Measurements from ENCODE around the gene DTX4.

DTX4 gene

GRCh38 chr11:59216641-59217564 lies 45.0 kb downstream of the DTX4 start:
- H3K27ac ChIP-seq (ENCODE audit: insufficient read depth in 1 of 2, low read depth in 1 of 2, low read length in 2 of 2, poor library complexity in 1 of 2, severe bottlenecking in 2 of 2), result peak overlapping the region in 1 of 2 experiments; percentile 37
- ChIA-PET CTCF (interaction anchor here (3.0 kb wide), 1 partner anchor 15 kb away, joined by 10 read pairs; no protein-coding TSS in a partner anchor), POLR2A (no interaction called here)
- peak; percentile 84 to 98 (median 96) for DNase-seq
- H3K9me3 ChIP-seq (ENCODE audit: control extremely low read depth in 1 of 5, control insufficient read depth in 4 of 5, insufficient read depth in 2 of 5, low read depth in 1 of 5, low read length in 4 of 5), result peaks cover 0 to 2% (median 0%) of the 10 kb centered on the region in 5 experiments
- no peaks in the 10 kb centered on the region for H3K27me3 ChIP-seq (replicated peaks in 2 of 5; ENCODE audit: control insufficient read depth in 4 of 5, insufficient read depth in 5 of 5, low read length in 4 of 5)
- H3K4me1 ChIP-seq (ENCODE audit: control extremely low read depth in 1 of 4, control insufficient read depth in 4 of 4, insufficient read depth in 4 of 4, low read length in 3 of 4), result peaks cover 11 to 22% (median 18%) of the 10 kb centered on the region in 4 experiments
- H3K4me3 ChIP-seq (ENCODE audit: control insufficient read depth in 1 of 7, extremely low read depth in 1 of 7, insufficient read depth in 4 of 7, low read depth in 2 of 7, low read length in 6 of 7), result peak overlapping the region in 5 of 7 experiments; percentile 0 to 40 (median 30)
- 17% methylated on average over 8 of the region's 9 CpGs for WGBS (ENCODE audit: insufficient coverage)
- no peaks in the 10 kb centered on the region for H3K36me3 ChIP-seq (ENCODE audit: control insufficient read depth in 4 of 4, insufficient read depth in 4 of 4, low read length in 3 of 4)

- Histone ChIP-seq H3K27me3 (replicated peaks in 2 of 5; ENCODE audit: control insufficient read depth in 4 of 5, insufficient read depth in 5 of 5, low read length in 4 of 5) (no peaks in the 10 kb centered on the region), H3K36me3 (ENCODE audit: control insufficient read depth in 4 of 4, insufficient read depth in 4 of 4, low read length in 3 of 4) (no peaks in the 10 kb centered on the region), H3K4me1 (ENCODE audit: control extremely low read depth in 1 of 4, control insufficient read depth in 4 of 4, insufficient read depth in 4 of 4, low read length in 3 of 4) (peaks cover 11 to 27% (median 21%) of the 10 kb centered on the region in 4 experiments), H3K27ac (ENCODE audit: insufficient read depth in 1 of 2, low read depth in 1 of 2, low read length in 2 of 2, poor library complexity in 1 of 2, severe bottlenecking in 2 of 2) (no peak overlapping the region), H3K4me3 (ENCODE audit: control insufficient read depth in 1 of 7, extremely low read depth in 1 of 7, insufficient read depth in 4 of 7, low read depth in 2 of 7, low read length in 6 of 7) (no peak overlapping the region), H3K9me3 (ENCODE audit: control extremely low read depth in 1 of 5, control insufficient read depth in 4 of 5, insufficient read depth in 2 of 5, low read depth in 1 of 5, low read length in 4 of 5) (no peaks in the 10 kb centered on the region)
- ChIA-PET CTCF (interaction anchor here (0.7 to 3.0 kb wide), 2 partner anchors 16 to 33 kb away, joined by 3 to 10 read pairs; no protein-coding TSS in a partner anchor), POLR2A (no interaction called here)
- no peak for DNase-seq
- 100% methylated on average over 2 of the region's 4 CpGs for WGBS (ENCODE audit: insufficient coverage)
These were observed 46.4 kb downstream of the DTX4 start for GRCh38 chr11:59218319-59218718.

DNA sequence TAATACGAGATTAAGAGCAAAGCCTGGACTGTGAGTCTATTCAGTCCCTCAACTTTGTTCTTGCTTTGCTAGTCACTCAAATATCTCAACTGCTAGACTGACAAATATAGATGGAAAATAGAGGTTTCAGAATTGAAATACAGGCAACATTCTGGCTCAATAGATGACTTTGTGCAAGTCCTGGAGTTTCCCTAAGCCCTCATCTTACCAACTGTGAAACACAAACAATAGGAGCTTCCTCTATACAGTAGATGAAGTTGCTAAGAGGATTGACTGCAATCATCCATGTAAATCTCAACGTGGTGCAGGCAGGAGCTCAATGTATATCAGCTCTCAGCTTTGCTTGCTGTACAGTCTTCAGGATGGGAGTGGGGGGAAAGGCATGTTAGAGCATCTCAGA lies 47.0 kb downstream of the DTX4 start:
- DNase-seq, result no peak
- no peaks in the 10 kb centered on the region for H3K27me3 ChIP-seq (replicated peaks in 2 of 5; ENCODE audit: control insufficient read depth in 4 of 5, insufficient read depth in 5 of 5, low read length in 4 of 5)
- ChIA-PET CTCF (interaction anchor here (3.0 kb wide), 1 partner anchor 17 kb away, joined by 10 read pairs; no protein-coding TSS in a partner anchor), POLR2A (no interaction called here)
- H3K9me3 ChIP-seq (ENCODE audit: control extremely low read depth in 1 of 5, control insufficient read depth in 4 of 5, insufficient read depth in 2 of 5, low read depth in 1 of 5, low read length in 4 of 5), result no peaks in the 10 kb centered on the region
- peaks cover 11 to 31% (median 24%) of the 10 kb centered on the region in 4 experiments for H3K4me1 ChIP-seq (ENCODE audit: control extremely low read depth in 1 of 4, control insufficient read depth in 4 of 4, insufficient read depth in 4 of 4, low read length in 3 of 4)
- WGBS (ENCODE audit: insufficient coverage), result no CpG with 5 or more reads among the region's 2 CpGs
- H3K27ac ChIP-seq (ENCODE audit: insufficient read depth in 1 of 2, low read depth in 1 of 2, low read length in 2 of 2, poor library complexity in 1 of 2, severe bottlenecking in 2 of 2), result no peak overlapping the region
- no peak overlapping the region for H3K4me3 ChIP-seq (ENCODE audit: control insufficient read depth in 1 of 7, extremely low read depth in 1 of 7, insufficient read depth in 4 of 7, low read depth in 2 of 7, low read length in 6 of 7)
- H3K36me3 ChIP-seq (ENCODE audit: control insufficient read depth in 4 of 4, insufficient read depth in 4 of 4, low read length in 3 of 4), result no peaks in the 10 kb centered on the region

DNA sequence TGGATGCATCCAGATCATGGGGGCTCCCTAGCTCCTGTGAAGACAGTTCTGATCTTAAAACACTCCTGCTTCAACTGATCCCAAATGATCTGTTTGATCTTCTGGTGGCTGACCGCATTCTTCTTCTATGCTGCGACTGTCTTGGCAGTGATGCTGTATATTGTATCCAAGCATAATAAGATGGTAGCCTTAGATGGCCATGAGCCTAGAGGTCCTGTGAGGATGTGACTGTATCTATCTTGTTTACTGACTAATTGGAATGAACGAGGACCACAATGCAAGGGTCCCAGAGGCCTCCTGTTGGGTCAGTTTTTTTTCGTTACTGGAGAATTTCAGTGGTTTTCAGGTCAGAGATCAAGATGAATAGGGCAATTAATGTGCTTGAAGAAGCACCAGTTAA lies 47.9 kb downstream of the DTX4 start:
- Histone ChIP-seq H3K4me1 (ENCODE audit: control extremely low read depth in 1 of 4, control insufficient read depth in 4 of 4, insufficient read depth in 4 of 4, low read length in 3 of 4) (peaks cover 11 to 39% (median 27%) of the 10 kb centered on the region in 4 experiments), H3K27ac (ENCODE audit: insufficient read depth in 1 of 2, low read depth in 1 of 2, low read length in 2 of 2, poor library complexity in 1 of 2, severe bottlenecking in 2 of 2) (no peak overlapping the region), H3K9me3 (ENCODE audit: control extremely low read depth in 1 of 5, control insufficient read depth in 4 of 5, insufficient read depth in 2 of 5, low read depth in 1 of 5, low read length in 4 of 5) (no peaks in the 10 kb centered on the region), H3K4me3 (ENCODE audit: control insufficient read depth in 1 of 7, extremely low read depth in 1 of 7, insufficient read depth in 4 of 7, low read depth in 2 of 7, low read length in 6 of 7) (no peak overlapping the region), H3K36me3 (ENCODE audit: control insufficient read depth in 4 of 4, insufficient read depth in 4 of 4, low read length in 3 of 4) (no peaks in the 10 kb centered on the region), H3K27me3 (replicated peaks in 2 of 5; ENCODE audit: control insufficient read depth in 4 of 5, insufficient read depth in 5 of 5, low read length in 4 of 5) (no peaks in the 10 kb centered on the region)
- CTCF ChIA-PET, result interaction anchor here (1.1 to 3.0 kb wide), 2 partner anchors 14 to 18 kb away, joined by 3 to 10 read pairs; no protein-coding TSS in a partner anchor
- POLR2A ChIA-PET, result no interaction called here
- DNase-seq, result no peak
- 95% methylated on average over 3 of the region's 4 CpGs for WGBS (ENCODE audit: insufficient coverage)

DNA sequence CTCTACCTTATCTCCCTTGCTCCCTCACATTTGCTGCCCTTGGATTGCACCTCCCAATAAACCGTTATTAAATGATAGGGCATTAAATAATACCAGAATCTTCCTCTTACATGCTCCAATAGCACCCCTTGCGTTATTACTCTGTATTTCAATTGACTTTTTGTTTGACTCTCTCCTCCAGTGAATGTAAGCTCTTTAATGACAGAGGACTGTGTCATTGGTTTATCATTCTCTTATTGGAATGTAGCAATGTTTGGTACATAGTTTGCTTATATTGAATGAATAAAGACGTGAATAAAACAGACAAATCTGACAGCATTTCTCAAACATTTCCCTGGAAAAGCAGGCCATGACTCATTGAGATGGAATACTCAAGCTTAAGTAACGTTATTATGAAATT lies 49.5 kb downstream of the DTX4 start:
- Histone ChIP-seq H3K27ac (ENCODE audit: insufficient read depth in 1 of 2, low read depth in 1 of 2, low read length in 2 of 2, poor library complexity in 1 of 2, severe bottlenecking in 2 of 2) (no peak overlapping the region), H3K4me3 (ENCODE audit: control insufficient read depth in 1 of 7, extremely low read depth in 1 of 7, insufficient read depth in 4 of 7, low read depth in 2 of 7, low read length in 6 of 7) (no peak overlapping the region), H3K36me3 (ENCODE audit: control insufficient read depth in 4 of 4, insufficient read depth in 4 of 4, low read length in 3 of 4) (no peaks in the 10 kb centered on the region), H3K27me3 (replicated peaks in 2 of 5; ENCODE audit: control insufficient read depth in 4 of 5, insufficient read depth in 5 of 5, low read length in 4 of 5) (no peaks in the 10 kb centered on the region), H3K9me3 (ENCODE audit: control extremely low read depth in 1 of 5, control insufficient read depth in 4 of 5, insufficient read depth in 2 of 5, low read depth in 1 of 5, low read length in 4 of 5) (no peaks in the 10 kb centered on the region), H3K4me1 (ENCODE audit: control extremely low read depth in 1 of 4, control insufficient read depth in 4 of 4, insufficient read depth in 4 of 4, low read length in 3 of 4) (peaks cover 8 to 36% (median 23%) of the 10 kb centered on the region in 4 experiments)
- POLR2A ChIA-PET, result no interaction called here
- CTCF ChIA-PET, result interaction anchor here (1.2 to 1.6 kb wide), 4 partner anchors 15 to 63 kb away, joined by 3 to 5 read pairs (median 4); no protein-coding TSS in a partner anchor
- no peak for DNase-seq
- 100% methylated on average over 1 of the region's 4 CpGs for WGBS (ENCODE audit: insufficient coverage)

- no peaks in the 10 kb centered on the region for H3K9me3 ChIP-seq (ENCODE audit: control extremely low read depth in 1 of 5, control insufficient read depth in 4 of 5, insufficient read depth in 2 of 5, low read depth in 1 of 5, low read length in 4 of 5)
- no peaks in the 10 kb centered on the region for H3K27me3 ChIP-seq (replicated peaks in 2 of 5; ENCODE audit: control insufficient read depth in 4 of 5, insufficient read depth in 5 of 5, low read length in 4 of 5)
- peak in 2 of 3 donors; percentile 59 to 72 for DNase-seq
- peaks cover 0 to 27% (median 13%) of the 10 kb centered on the region in 4 experiments for H3K4me1 ChIP-seq (ENCODE audit: control extremely low read depth in 1 of 4, control insufficient read depth in 4 of 4, insufficient read depth in 4 of 4, low read length in 3 of 4)
- POLR2A ChIA-PET, result interaction anchor here (0.6 kb wide), 1 partner anchor 118 kb away, joined by 4 read pairs; no protein-coding TSS in a partner anchor
- no peak overlapping the region for H3K4me3 ChIP-seq (ENCODE audit: control insufficient read depth in 1 of 7, extremely low read depth in 1 of 7, insufficient read depth in 4 of 7, low read depth in 2 of 7, low read length in 6 of 7)
- H3K27ac ChIP-seq (ENCODE audit: insufficient read depth in 1 of 2, low read depth in 1 of 2, low read length in 2 of 2, poor library complexity in 1 of 2, severe bottlenecking in 2 of 2), result no peak overlapping the region
- 64% methylated on average over 1 of the region's 2 CpGs for WGBS (ENCODE audit: insufficient coverage)
- CTCF ChIA-PET, result interaction anchor here (0.6 to 2.5 kb wide), 10 partner anchors 10 to 455 kb away, joined by 3 to 8 read pairs (median 4); partner anchors contain the start of gene MPEG1
- H3K36me3 ChIP-seq (ENCODE audit: control insufficient read depth in 4 of 4, insufficient read depth in 4 of 4, low read length in 3 of 4), result no peaks in the 10 kb centered on the region
These were observed 50.6 kb downstream of the DTX4 start for GRCh38 chr11:59222464-59223060.

All from common myeloid progenitor, CD34-positive (primary cell).